ENCODE measurements around the gene CLCA1. TPM values are rescaled to one million over a fixed set of nuclear protein-coding genes. Genes with fewer than 3 reads are reported as not detected.

CLCA1 gene
- total RNA-seq, 4 donors from 2014 or later, result not detected

DNA sequence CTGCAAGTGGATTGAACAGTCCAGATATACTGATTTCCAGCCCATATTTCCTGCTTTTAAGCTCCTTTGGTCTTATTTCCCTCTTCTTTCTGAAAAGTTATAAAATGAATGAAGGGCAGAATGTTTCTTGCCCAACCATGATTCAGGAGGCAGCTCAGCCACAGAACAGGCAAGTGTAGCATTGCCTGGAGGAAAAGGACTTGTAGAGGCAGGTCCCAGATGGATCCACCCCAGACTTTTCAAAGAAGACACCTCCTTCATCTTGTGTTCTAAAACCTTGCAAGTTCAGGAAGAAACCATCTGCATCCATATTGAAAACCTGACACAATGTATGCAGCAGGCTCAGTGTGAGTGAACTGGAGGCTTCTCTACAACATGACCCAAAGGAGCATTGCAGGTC lies 44.9 kb upstream of the CLCA1 start, which contains the start of gene CLCA2:
TSS of gene CLCA2 (plus strand) at position 299 of the 400 bp plus-strand sequence. CDS start at position 376, 77 bp downstream.
- peak within 1 kb of the TSS; percentile 65 to 83 (median 80) for H3K27ac ChIP-seq
- no peak for TF ChIP-seq POLR2A (IDR thresholded peaks at IDR 0.05)
- TF ChIP-seq, protein P1, sequence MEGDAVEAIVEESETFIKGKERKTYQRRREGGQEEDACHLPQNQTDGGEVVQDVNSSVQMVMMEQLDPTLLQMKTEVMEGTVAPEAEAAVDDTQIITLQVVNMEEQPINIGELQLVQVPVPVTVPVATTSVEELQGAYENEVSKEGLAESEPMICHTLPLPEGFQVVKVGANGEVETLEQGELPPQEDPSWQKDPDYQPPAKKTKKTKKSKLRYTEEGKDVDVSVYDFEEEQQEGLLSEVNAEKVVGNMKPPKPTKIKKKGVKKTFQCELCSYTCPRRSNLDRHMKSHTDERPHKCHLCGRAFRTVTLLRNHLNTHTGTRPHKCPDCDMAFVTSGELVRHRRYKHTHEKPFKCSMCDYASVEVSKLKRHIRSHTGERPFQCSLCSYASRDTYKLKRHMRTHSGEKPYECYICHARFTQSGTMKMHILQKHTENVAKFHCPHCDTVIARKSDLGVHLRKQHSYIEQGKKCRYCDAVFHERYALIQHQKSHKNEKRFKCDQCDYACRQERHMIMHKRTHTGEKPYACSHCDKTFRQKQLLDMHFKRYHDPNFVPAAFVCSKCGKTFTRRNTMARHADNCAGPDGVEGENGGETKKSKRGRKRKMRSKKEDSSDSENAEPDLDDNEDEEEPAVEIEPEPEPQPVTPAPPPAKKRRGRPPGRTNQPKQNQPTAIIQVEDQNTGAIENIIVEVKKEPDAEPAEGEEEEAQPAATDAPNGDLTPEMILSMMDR (IDR thresholded peaks at IDR 0.05), result no peak
- peak within 1 kb of the TSS; percentile 34 to 60 (median 43) for H3K4me3 ChIP-seq
- H3K9me3 ChIP-seq, result no peaks in the 10 kb centered on the region
- DNase-seq, result no peak
- H3K36me3 ChIP-seq, result no peaks in the 10 kb centered on the region
- H3K4me1 ChIP-seq, result peaks cover 0 to 82% (median 32%) of the 10 kb centered on the region in 3 donors
- intact Hi-C loops (cut with DNase I), result no loop called here
- H3K27me3 ChIP-seq, result no peaks in the 10 kb centered on the region

DNA sequence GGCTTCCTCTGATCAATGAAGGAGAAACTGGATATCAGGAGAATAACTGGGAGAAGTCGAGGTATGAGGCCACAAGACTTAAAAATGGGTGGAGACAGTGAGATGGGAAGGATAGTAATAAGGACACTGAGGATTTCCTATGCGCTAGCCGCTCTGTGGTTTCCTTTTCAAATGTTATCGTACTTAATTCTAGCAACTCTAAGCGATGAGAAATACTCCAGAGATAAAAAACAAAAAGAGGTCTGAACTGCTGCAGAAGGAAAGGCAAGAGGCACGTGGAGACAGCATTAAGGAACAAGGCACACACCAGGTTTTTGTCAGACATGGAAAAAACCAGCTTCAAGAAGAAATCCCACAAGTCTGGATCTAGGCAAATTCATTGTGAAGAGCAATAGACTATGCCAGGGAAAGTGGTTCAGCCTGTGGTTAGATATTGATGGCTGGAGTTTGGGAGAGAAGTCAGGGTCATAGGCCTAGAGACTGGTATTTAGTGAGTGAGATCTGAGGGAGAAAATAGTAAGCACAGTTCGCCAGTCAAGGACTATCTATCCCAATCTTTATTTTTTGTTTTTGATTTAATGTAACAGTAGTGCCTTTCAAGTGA lies 39.5 kb upstream of the CLCA1 start:
- Histone ChIP-seq H3K27ac (peak overlapping the region; percentile 76 to 87 (median 84)), H3K4me1 (peaks cover 0 to 58% (median 21%) of the 10 kb centered on the region in 3 donors), H3K4me3 (no peak overlapping the region), H3K27me3 (no peaks in the 10 kb centered on the region), H3K9me3 (no peaks in the 10 kb centered on the region), H3K36me3 (peaks cover 0 to 19% (median 0%) of the 10 kb centered on the region in 3 donors)
- intact Hi-C loops (cut with DNase I), result no loop called here
- no peak for DNase-seq
- WGBS, 2 donors, result 59 to 61% methylated on average over 7 of the region's 7 CpGs
- TF ChIP-seq, protein P1 (IDR thresholded peaks at IDR 0.05), result no peak
- no peak for TF ChIP-seq POLR2A (IDR thresholded peaks at IDR 0.05)

DNA sequence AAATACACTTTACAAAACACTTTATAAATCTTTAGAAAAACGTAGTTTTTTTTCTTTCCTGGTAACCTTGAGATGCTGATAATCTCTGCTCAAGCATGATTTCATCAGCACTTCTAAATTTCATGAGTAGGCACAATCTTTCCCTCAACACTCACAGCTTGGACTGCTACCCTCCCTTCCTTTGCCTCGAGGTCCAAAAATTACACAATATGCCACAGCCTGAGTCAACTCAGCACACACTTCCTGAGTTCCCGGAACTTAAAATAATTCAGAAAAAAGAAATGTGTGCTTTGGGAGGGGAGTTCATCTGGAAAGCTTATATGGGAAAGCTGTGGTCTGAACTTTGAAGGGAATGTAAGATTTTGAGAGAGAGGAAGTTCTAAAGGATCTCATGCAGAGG lies 38.9 kb upstream of the CLCA1 start:
- no peak for DNase-seq
- 0% methylated on average over 3 of the region's 3 CpGs for WGBS, 2 donors
- intact Hi-C loops (cut with DNase I), result no loop called here
- no peak for TF ChIP-seq POLR2A (IDR thresholded peaks at IDR 0.05)
- TF ChIP-seq, protein P1 (IDR thresholded peaks at IDR 0.05), result no peak
- Histone ChIP-seq H3K4me1 (peaks cover 0 to 58% (median 21%) of the 10 kb centered on the region in 3 donors), H3K9me3 (no peaks in the 10 kb centered on the region), H3K27ac (peak overlapping the region; percentile 76 to 87 (median 84)), H3K27me3 (no peaks in the 10 kb centered on the region), H3K36me3 (peaks cover 0 to 25% (median 0%) of the 10 kb centered on the region in 3 donors), H3K4me3 (no peak overlapping the region)

DNA sequence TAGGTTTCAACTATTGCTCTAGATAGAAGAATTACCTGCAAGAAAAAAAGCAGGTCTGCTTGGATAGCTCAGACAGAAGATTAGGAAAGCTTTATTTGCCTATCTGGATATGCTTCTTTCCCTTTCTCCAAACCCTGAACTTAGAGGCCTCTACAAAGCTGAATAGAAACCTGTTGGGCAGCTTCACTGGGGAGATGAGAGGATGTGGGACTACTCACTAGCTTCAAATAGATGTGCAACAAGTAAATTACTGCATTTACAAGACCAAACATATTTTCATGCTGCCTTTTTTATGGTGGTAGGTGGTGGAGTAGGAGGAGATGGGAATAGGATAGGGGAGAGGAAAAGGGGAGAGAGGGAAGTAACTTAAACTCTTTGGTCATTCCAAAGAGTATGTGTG lies 38.4 kb upstream of the CLCA1 start:
- Histone ChIP-seq H3K9me3 (no peaks in the 10 kb centered on the region), H3K4me1 (peaks cover 0 to 58% (median 21%) of the 10 kb centered on the region in 3 donors), H3K36me3 (peaks cover 0 to 30% (median 0%) of the 10 kb centered on the region in 3 donors), H3K27me3 (no peaks in the 10 kb centered on the region), H3K27ac (peak overlapping the region; percentile 74 to 87 (median 84)), H3K4me3 (no peak overlapping the region)
- TF ChIP-seq POLR2A (IDR thresholded peaks at IDR 0.05), result no peak
- TF ChIP-seq, protein P1 (IDR thresholded peaks at IDR 0.05), result no peak
- no peak for DNase-seq
- intact Hi-C loops (cut with DNase I), result no loop called here

DNA sequence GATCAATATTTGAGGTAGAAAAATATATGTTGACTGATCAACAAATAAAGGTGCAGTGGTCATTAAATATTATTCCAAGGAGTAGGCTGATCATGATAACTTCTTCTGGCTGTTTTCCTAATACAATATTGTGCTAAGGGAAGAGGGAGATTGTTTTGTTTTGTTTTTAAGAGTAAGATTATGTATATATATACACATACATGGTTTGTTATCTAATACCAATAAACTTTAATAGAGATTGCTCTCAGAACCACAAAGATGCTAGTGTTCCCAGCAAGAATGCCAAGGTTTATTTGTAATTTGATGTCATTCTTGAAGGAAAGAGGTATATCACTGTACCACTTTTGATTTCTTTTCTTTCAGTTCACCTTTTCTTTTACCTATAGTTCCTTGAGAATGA lies 34.7 kb upstream of the CLCA1 start:
- no peak for DNase-seq
- Histone ChIP-seq H3K4me3 (no peak overlapping the region), H3K27ac (no peak overlapping the region), H3K36me3 (peaks cover 0 to 67% (median 0%) of the 10 kb centered on the region in 3 donors), H3K27me3 (no peaks in the 10 kb centered on the region), H3K9me3 (no peaks in the 10 kb centered on the region), H3K4me1 (peaks cover 0 to 26% (median 14%) of the 10 kb centered on the region in 3 donors)
- intact Hi-C loops (cut with DNase I), result no loop called here
- TF ChIP-seq, protein P1 (IDR thresholded peaks at IDR 0.05), result peak in 1 of 6 experiments; percentile 22
- no peak for TF ChIP-seq POLR2A (IDR thresholded peaks at IDR 0.05)

Data from esophagus squamous epithelium (tissue), 5 donors.